Medulla oblongata (tissue), 1 donor: ENCODE results near the gene NOTCH1.
A peak's percentile ranks its signal among the peaks of the same experiment; 100 is the strongest.
"Not testable (repeated sequence)": the region's sequence is repeated elsewhere in the genome, so short reads cannot be mapped to it uniquely, and the experiment has no call there.

Experiments
- DNase-seq: peaks from one replicate; pipeline ENCODE4 v3.0.0-alpha.2; 2015; ENCODE audit errors: extremely low spot score

The NOTCH1 gene

GRCh38 chr9:136545965-136546696, at the start of gene NOTCH1:
NOTCH1 (minus strand) TSS chr9:136546048; CDS start chr9:136545786, 262 bp downstream.
- peak; percentile 93 for DNase-seq

GRCh38 chr9:136594492-136594891, 48.6 kb upstream of the NOTCH1 start:
- no peak for DNase-seq

- no peak for DNase-seq
Measured at GRCh38 chr9:136593581-136593980, 47.7 kb upstream of the NOTCH1 start.

GRCh38 chr9:136592666-136593065, 46.8 kb upstream of the NOTCH1 start:
- no peak for DNase-seq

GRCh38 chr9:136590821-136591752, 45.2 kb upstream of the NOTCH1 start:
- peak; percentile 53 for DNase-seq

GRCh38 chr9:136589766-136590763, 44.2 kb upstream of the NOTCH1 start:
- no peak for DNase-seq

- no peak for DNase-seq
Measured at GRCh38 chr9:136588663-136589464, 43.0 kb upstream of the NOTCH1 start.

GRCh38 chr9:136587944-136588662, 42.3 kb upstream of the NOTCH1 start:
- DNase-seq: no peak

GRCh38 chr9:136587145-136587943, 41.5 kb upstream of the NOTCH1 start:
- peak; percentile 35 for DNase-seq

- no peak for DNase-seq
Measured at GRCh38 chr9:136586391-136586953, 40.6 kb upstream of the NOTCH1 start.

GRCh38 chr9:136585531-136586120, 39.8 kb upstream of the NOTCH1 start:
- no peak for DNase-seq

GRCh38 chr9:136584934-136585333, 39.1 kb upstream of the NOTCH1 start:
- DNase-seq: no peak

- no peak for DNase-seq
Measured at GRCh38 chr9:136584401-136584932, 38.6 kb upstream of the NOTCH1 start.

- DNase-seq: peak; percentile 91
Measured at GRCh38 chr9:136582977-136583735, 37.3 kb upstream of the NOTCH1 start.

GRCh38 chr9:136581614-136582447, 36.0 kb upstream of the NOTCH1 start:
- no peak for DNase-seq

GRCh38 chr9:136579650-136580219, 33.9 kb upstream of the NOTCH1 start:
- DNase-seq: not testable (repeated sequence)
